Liver (tissue), 9 donors: ENCODE results near the gene MYOM1. TPM values are rescaled to one million over a fixed set of nuclear protein-coding genes. Genes with fewer than 3 reads are reported as not detected.

ENCODE experiments used
- DNase-seq: peaks from one replicate; pipeline ENCODE4 v3.0.0-alpha.2; 2017; ENCODE audit warnings: low spot score
- H3K27ac ChIP-seq, 2 donors: one replicate each; pipeline ENCODE4 v1.7.0; 2013; ENCODE audit warnings: inconsistent platforms in 2 of 2, low read length in 2 of 2, control low read depth in 1 of 2, low read depth in 1 of 2, mild to moderate bottlenecking in 1 of 2
- H3K27me3 ChIP-seq, 4 donors: one replicate each; pipeline versions ENCODE4 v1.6.1 to v1.7.0; 2013; ENCODE audit warnings: low read length in 3 of 4, inconsistent platforms in 1 of 4, mild to moderate bottlenecking in 1 of 4, moderate library complexity in 1 of 4; ENCODE audit not compliant: control insufficient read depth in 4 of 4, insufficient read depth in 4 of 4
- H3K36me3 ChIP-seq, 4 donors: one replicate each; pipeline versions ENCODE4 v1.6.1 to v1.7.0; 2013; ENCODE audit warnings: low read length in 3 of 4, mild to moderate bottlenecking in 3 of 4, low read depth in 1 of 4, moderate library complexity in 1 of 4; ENCODE audit not compliant: control insufficient read depth in 4 of 4, insufficient read depth in 3 of 4
- H3K4me1 ChIP-seq, 4 donors: one replicate each; pipeline versions ENCODE4 v1.6.1 to v1.7.0; 2013; ENCODE audit warnings: low read length in 3 of 4, mild to moderate bottlenecking in 3 of 4, moderate library complexity in 1 of 4; ENCODE audit not compliant: control insufficient read depth in 4 of 4, insufficient read depth in 4 of 4
- H3K4me3 ChIP-seq, 3 donors: one replicate each; pipeline versions ENCODE4 v1.6.1 to v1.7.0; 2013; ENCODE audit warnings: low read length in 3 of 3, control low read depth in 1 of 3, low read depth in 1 of 3, mild to moderate bottlenecking in 1 of 3
- H3K9ac ChIP-seq, 2 donors: one replicate each; pipeline ENCODE4 v1.7.0; 2013; ENCODE audit warnings: low read length in 2 of 2, mild to moderate bottlenecking in 2 of 2, moderate library complexity in 2 of 2, control low read depth in 1 of 2, low read depth in 1 of 2
- H3K9me3 ChIP-seq, 4 donors: one replicate each; pipeline versions ENCODE4 v1.6.1 to v1.7.0; 2013; ENCODE audit warnings: low read length in 3 of 4; ENCODE audit not compliant: control insufficient read depth in 4 of 4
- CTCF ChIP-seq: fragments of 150-350 bp; IDR thresholded peaks from 2 replicates; pipeline ENCODE4 v1.5.1; 2017; ENCODE audit warnings: improper control_type of control experiment, low read depth, low read length; ENCODE audit not compliant: missing input control
- FOXA1 ChIP-seq: IDR thresholded peaks from 2 replicates; pipeline ENCODE4 v1.6.1; 2016; ENCODE audit warnings: antibody characterized with exemption
- FOXA2 ChIP-seq: IDR thresholded peaks from 2 replicates; pipeline ENCODE4 v1.6.1; 2016; ENCODE audit warnings: antibody characterized with exemption
- GABPA ChIP-seq, 2 donors: IDR thresholded peaks in 1 of 2; conservative IDR thresholded peaks in 1 of 2; 2 replicates each; pipeline ENCODE4 v1.6.1; 2016; ENCODE audit warnings: antibody characterized with exemption in 2 of 2, mild to moderate bottlenecking in 1 of 2, moderate library complexity in 1 of 2
- HNF4A ChIP-seq, 2 donors: conservative IDR thresholded peaks; 2 replicates each; pipeline ENCODE4 v1.6.1; 2016; ENCODE audit warnings: antibody characterized with exemption in 2 of 2, mild to moderate bottlenecking in 2 of 2
- HNF4G ChIP-seq: IDR thresholded peaks from 2 replicates; pipeline ENCODE4 v1.6.1; 2016; ENCODE audit warnings: antibody characterized with exemption
- JUND ChIP-seq, 2 donors: IDR thresholded peaks; 2 replicates each; pipeline ENCODE4 v1.6.1; 2016; ENCODE audit warnings: antibody characterized with exemption in 2 of 2
- MAX ChIP-seq: IDR thresholded peaks from 2 replicates; pipeline ENCODE4 v1.6.1; 2016; ENCODE audit warnings: antibody characterized with exemption
- NR2F2 ChIP-seq: IDR thresholded peaks from 2 replicates; pipeline ENCODE4 v1.6.1; 2016; ENCODE audit warnings: antibody characterized with exemption
- RXRA ChIP-seq, 2 donors: IDR thresholded peaks; 2 replicates each; pipeline ENCODE4 v1.6.1; 2017 to 2018; ENCODE audit warnings: antibody characterized with exemption in 2 of 2, mild to moderate bottlenecking in 1 of 2
- YY1 ChIP-seq: IDR thresholded peaks from 2 replicates; pipeline ENCODE4 v1.6.1; 2016; ENCODE audit warnings: antibody characterized with exemption, mild to moderate bottlenecking
- WGBS: extraction: QIAGEN DNeasy Blood & Tissue Kit; methylation state at CpG from one replicate; pipeline ENCODE4 v1.1.7; 2013; 5-methylcytosine and 5-hydroxymethylcytosine counted together
- polyA plus RNA-seq, 2 donors: library from polyadenylated mRNA; stranded (reverse) in 1 of 2; unstranded in 1 of 2; fragments of 200-250 nt in 1 of 2; fragments of >200 nt in 1 of 2; fragmentation: Nextera tagmentation in 1 of 2; extraction: Ambion mirVana in 1 of 2; gene quantifications; one replicate each; pipeline versions ENCODE4 v1.2.1 to v1.2.3, GENCODE V29; 2013 to 2015
- total RNA-seq, 2 donors: library from RNA; depleted of rRNA; stranded (reverse); fragments of >200 nt; gene quantifications; one replicate each; pipeline ENCODE4 v1.2.3, GENCODE V29; 2014
- TF ChIP-seq, protein P1 (sequence below): IDR thresholded peaks from 2 replicates; pipeline ENCODE4 v1.6.1; 2016; ENCODE audit warnings: antibody characterized with exemption
- donor health status: healthy.
- donor health status: healthy.
- donor health status: healthy.
- donor health status: healthy.
- donor health status: healthy.

The MYOM1 gene
- total and polyA plus RNA-seq, 4 donors, result 10.1 to 48.4 (median 21.3) TPM

GRCh38 chr18:3097082-3097481, 122.7 kb downstream of the MYOM1 start:
- Histone ChIP-seq H3K4me3 (no peak overlapping the region), H3K27me3 (no peaks in the 10 kb centered on the region), H3K9me3 (no peaks in the 10 kb centered on the region), H3K27ac (no peak overlapping the region), H3K9ac (no peak overlapping the region), H3K36me3 (peaks cover 0 to 3% (median 0%) of the 10 kb centered on the region in 4 donors), H3K4me1 (peaks cover 0 to 12% (median 9%) of the 10 kb centered on the region in 4 donors)
- DNase-seq, result no peak
- WGBS, result 74% methylated on average over 1 of the region's 1 CpG
- TF ChIP-seq FOXA2, result no peak
- TF ChIP-seq MAX, result no peak
- TF ChIP-seq NR2F2, result no peak
- TF ChIP-seq GABPA (IDR thresholded peaks at IDR 0.05 in 1 of 2, conservative IDR thresholded peaks at IDR 0.05 in 1 of 2), result no peak
- no peak for TF ChIP-seq RXRA (IDR thresholded peaks at IDR 0.05)
- no peak for TF ChIP-seq HNF4A (conservative IDR thresholded peaks at IDR 0.05)
- TF ChIP-seq, protein P1, sequence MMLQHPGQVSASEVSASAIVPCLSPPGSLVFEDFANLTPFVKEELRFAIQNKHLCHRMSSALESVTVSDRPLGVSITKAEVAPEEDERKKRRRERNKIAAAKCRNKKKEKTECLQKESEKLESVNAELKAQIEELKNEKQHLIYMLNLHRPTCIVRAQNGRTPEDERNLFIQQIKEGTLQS, result no peak
- peak; percentile 3 for TF ChIP-seq CTCF

GRCh38 chr18:3095921-3096320, 123.8 kb downstream of the MYOM1 start:
- peaks cover 0 to 12% (median 9%) of the 10 kb centered on the region in 4 donors for H3K4me1 ChIP-seq
- no peak overlapping the region for H3K4me3 ChIP-seq
- TF ChIP-seq FOXA1, result no peak
- no peak for TF ChIP-seq GABPA (IDR thresholded peaks at IDR 0.05 in 1 of 2, conservative IDR thresholded peaks at IDR 0.05 in 1 of 2)
- no peak for TF ChIP-seq FOXA2
- peaks cover 0 to 3% (median 0%) of the 10 kb centered on the region in 4 donors for H3K36me3 ChIP-seq
- H3K9me3 ChIP-seq, result no peaks in the 10 kb centered on the region
- no peak overlapping the region for H3K9ac ChIP-seq
- no peaks in the 10 kb centered on the region for H3K27me3 ChIP-seq
- DNase-seq, result no peak
- WGBS, result 96% methylated on average over 5 of the region's 5 CpGs
- H3K27ac ChIP-seq, result no peak overlapping the region

DNA sequence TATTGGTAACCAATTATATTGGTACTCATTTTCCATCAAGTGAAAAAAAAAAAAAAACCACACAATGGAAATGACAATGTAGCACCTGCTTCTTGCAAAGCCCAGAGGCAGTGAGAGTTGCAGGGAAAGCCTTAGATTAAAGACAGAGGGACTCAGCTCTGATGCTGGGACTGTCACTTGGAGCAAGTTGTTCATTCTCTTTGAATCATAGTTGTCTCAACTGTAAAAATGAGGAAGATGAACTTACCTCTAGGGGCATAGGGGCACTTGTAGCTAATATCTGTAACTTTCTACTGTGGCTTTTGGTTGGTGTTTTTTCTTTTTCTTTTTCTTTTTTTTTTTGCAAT, 125.5 kb downstream of the MYOM1 start:
- no peak overlapping the region for H3K4me3 ChIP-seq
- peak overlapping the region in 1 of 2 donors; percentile 2 for H3K27ac ChIP-seq
- no peaks in the 10 kb centered on the region for H3K27me3 ChIP-seq
- no peak for TF ChIP-seq CTCF
- TF ChIP-seq MAX, result no peak
- TF ChIP-seq JUND (IDR thresholded peaks at IDR 0.05), result no peak
- no peak for TF ChIP-seq FOXA1
- no peak for TF ChIP-seq YY1
- no peak for TF ChIP-seq HNF4G
- no peak for TF ChIP-seq HNF4A (conservative IDR thresholded peaks at IDR 0.05)
- no peaks in the 10 kb centered on the region for H3K9me3 ChIP-seq
- peaks cover 0 to 14% (median 10%) of the 10 kb centered on the region in 4 donors for H3K4me1 ChIP-seq
- H3K9ac ChIP-seq, result no peak overlapping the region
- DNase-seq, result no peak
- no peaks in the 10 kb centered on the region for H3K36me3 ChIP-seq
